ENCODE results near the gene PHLDB1.

DNA sequence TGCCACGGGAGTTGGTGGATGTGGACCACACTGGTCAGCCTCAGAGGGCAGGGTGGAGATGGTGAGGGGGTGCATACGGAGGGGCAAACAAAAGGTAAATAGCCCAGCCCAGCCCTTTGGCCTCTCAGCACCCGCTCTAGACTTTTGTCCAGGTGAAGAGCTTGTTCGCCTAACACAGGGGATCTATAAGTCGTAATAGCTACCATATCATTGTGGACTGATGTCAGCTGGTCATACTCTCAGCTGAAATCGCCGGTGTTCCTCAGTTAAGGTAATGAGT lies 99.1 kb downstream of the PHLDB1 start:
- TF ChIP-seq EP300 (IDR thresholded peaks at IDR 0.05; ENCODE audit: low read depth) (no peak), POLR2A (IDR thresholded peaks at IDR 0.05) (no peak)
- TF ChIP-seq, protein P1, sequence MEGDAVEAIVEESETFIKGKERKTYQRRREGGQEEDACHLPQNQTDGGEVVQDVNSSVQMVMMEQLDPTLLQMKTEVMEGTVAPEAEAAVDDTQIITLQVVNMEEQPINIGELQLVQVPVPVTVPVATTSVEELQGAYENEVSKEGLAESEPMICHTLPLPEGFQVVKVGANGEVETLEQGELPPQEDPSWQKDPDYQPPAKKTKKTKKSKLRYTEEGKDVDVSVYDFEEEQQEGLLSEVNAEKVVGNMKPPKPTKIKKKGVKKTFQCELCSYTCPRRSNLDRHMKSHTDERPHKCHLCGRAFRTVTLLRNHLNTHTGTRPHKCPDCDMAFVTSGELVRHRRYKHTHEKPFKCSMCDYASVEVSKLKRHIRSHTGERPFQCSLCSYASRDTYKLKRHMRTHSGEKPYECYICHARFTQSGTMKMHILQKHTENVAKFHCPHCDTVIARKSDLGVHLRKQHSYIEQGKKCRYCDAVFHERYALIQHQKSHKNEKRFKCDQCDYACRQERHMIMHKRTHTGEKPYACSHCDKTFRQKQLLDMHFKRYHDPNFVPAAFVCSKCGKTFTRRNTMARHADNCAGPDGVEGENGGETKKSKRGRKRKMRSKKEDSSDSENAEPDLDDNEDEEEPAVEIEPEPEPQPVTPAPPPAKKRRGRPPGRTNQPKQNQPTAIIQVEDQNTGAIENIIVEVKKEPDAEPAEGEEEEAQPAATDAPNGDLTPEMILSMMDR (IDR thresholded peaks at IDR 0.05) = no peak

All from transverse colon (tissue), 3 donors.